PC-3 (cell line): ENCODE data around the gene SLC6A3.

Experiments
- EZH2 ChIP-seq: fragments of 300-600 bp; sonication (generic); IDR thresholded peaks from one replicate; pipeline ENCODE4 v1.6.1; 2017; ENCODE audit warnings: antibody characterized with exemption, mild to moderate bottlenecking, low read length; ENCODE audit not compliant: unreplicated experiment
- TF ChIP-seq, protein P1 (sequence below): fragments of 300-600 bp; sonication (generic); conservative IDR thresholded peaks from 2 replicates; pipeline ENCODE4 v1.5.1; 2017; ENCODE audit warnings: antibody characterized with exemption, low read depth, mild to moderate bottlenecking, low read length

DNA sequence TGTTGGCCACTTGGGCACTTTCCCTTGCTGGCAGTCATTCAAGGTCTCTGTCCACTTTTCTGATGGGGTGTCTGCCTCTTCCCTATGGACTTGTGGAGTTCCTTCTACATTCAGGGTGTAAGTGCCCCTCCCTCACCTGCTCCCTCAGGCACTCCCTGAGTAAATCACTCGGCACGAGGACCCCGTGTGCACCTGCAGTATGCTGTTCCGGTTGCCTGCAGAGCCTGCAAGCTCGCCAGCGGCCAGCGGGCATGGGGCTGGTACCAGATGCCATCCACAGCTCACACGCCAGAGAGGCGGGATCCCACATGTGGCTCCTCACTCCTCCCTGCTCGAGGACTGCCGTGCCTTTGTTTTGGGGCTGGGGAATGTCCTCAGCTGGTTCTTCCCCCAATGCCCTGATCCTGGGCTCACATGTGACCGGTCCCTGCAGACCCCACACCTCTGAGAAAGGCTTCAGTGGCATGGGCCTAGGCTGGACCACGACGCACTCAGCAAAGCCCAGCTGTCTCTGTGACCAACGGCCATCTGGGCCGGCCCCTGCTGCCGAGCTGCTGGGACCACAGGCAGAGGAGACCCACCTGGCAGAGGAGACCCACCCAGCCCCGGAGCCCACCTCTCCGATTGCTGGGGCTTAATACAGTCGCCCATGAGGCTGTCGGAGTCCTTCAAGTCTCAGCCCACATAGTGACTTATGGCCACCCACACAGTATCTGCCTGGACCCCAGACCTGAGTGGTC is 54.2 kb downstream of the SLC6A3 start:
- TF ChIP-seq EZH2: no peak
- TF ChIP-seq, protein P1, sequence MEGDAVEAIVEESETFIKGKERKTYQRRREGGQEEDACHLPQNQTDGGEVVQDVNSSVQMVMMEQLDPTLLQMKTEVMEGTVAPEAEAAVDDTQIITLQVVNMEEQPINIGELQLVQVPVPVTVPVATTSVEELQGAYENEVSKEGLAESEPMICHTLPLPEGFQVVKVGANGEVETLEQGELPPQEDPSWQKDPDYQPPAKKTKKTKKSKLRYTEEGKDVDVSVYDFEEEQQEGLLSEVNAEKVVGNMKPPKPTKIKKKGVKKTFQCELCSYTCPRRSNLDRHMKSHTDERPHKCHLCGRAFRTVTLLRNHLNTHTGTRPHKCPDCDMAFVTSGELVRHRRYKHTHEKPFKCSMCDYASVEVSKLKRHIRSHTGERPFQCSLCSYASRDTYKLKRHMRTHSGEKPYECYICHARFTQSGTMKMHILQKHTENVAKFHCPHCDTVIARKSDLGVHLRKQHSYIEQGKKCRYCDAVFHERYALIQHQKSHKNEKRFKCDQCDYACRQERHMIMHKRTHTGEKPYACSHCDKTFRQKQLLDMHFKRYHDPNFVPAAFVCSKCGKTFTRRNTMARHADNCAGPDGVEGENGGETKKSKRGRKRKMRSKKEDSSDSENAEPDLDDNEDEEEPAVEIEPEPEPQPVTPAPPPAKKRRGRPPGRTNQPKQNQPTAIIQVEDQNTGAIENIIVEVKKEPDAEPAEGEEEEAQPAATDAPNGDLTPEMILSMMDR: no peak
